Activated CD4-positive, alpha-beta T cell treated with anti-CD3 and anti-CD28 coated beads for 4 hours (primary cell): ENCODE measurements around the gene KIF3A.
"Not testable (repeated sequence)": the region's sequence is repeated elsewhere in the genome, so short reads cannot be mapped to it uniquely, and the experiment has no call there.

ENCODE experiments used
- DNase-seq, 2 donors: peaks; one replicate each; pipeline ENCODE4 v3.0.0-alpha.2; 2020

KIF3A gene

DNA sequence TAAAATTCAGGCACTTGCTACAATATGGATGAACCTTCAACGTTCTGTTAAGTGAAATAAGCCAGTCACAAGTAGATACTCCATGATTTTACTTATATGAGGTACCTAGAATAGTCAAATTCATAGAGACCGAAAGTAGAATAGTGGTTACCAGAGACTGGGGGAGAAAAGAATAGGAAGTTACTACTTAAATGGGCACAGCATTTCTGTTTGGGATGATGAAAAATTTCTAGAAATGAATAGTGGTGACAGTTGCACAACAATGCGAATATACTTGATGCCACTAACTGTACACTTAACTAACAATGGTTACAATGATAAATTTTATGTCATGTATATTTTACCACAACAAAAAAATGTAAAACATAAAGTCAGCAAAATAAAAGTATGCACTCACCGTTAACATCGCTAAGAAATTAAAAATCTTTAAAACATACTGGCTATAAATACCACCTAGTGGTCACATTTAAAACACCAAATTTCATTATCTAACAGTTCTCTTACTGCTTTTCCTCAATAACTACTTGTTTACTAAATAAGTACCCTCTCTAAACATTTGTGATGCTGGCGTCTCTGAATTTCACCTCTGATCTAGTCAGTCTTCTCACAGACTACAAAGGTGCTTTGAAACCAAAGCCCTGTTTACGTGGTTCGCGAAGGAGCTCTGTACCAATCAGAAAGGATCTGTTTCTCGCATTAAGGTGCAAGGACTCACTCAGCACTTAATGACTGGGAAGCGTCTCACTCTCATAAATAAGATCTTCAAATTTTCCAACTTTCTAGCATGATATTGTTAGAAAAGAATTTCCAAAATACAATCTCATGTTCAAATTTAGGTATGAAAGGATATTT, 22.7 kb downstream of the KIF3A start:
- DNase-seq, result no peak

DNA sequence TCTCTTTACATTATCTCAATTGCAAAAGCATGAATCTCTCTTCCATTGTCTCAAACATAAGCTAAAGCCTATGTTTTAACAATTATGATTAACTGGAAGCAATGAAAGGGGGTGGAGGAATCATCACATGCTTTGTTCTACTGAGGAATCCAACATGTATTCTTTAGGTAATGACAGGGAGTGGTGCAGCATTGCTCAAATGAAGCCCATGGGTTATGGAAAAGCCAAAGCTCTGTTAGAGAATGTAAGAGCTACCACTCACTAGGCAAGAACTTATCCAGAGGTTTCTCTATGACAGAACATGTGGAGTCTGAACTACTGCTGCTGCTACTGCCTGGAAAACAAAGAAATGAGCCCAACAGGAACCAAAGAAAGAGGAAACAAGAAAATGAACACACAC, 28.7 kb downstream of the KIF3A start:
- DNase-seq, result no peak

DNA sequence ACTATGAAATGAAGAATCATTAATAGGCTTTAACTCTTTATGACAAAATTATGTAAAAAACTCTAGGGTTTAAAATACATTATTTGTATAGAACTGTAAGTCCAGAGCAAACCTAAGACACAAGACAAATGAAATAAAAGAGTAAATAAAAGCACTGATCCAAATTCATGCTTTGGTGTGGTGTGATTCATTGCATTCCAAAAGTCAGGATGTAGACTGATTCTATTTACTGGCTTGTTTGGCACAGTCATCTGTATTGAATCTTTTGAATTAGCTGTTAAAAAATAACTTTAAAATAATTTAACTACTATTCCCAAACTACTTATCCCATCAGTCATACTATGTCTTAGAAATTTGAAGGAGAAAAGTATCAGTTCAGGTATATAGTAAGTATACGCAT, 32.5 kb downstream of the KIF3A start:
- DNase-seq, result no peak

DNA sequence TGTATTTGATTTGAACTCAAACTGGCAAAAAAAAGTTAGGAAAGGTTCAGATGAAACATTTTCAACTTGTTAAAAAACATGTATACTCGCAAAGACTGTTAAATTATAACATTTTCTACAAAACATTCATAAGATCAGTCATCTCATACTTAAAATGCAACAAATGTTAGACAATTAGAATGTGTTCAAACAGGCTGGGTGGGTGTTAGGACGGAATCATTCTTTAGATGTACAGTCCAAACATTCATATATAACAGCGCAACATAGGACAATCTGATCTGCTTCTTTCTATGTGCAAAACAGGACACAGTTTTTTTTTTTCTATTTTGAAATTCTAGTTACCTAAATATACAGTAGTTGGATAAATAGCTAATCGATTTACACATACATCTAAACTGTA, 41.4 kb downstream of the KIF3A start:
- no peak for DNase-seq

DNA sequence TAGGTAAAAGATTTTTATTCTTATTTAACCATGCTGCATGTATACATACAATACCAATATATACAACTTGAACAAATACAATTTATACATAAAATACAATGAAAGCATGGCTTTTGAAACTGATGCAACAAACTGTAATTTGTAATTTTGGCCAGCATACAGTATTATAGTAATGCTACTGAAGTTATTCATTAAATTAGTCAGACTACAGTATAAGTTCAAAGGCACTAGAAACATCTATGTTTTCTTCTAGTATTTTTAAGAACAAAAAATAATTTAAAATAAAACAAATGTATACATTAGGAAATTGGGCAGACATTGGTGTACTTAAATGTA, 44.7 kb downstream of the KIF3A start:
- DNase-seq, result no peak

DNA sequence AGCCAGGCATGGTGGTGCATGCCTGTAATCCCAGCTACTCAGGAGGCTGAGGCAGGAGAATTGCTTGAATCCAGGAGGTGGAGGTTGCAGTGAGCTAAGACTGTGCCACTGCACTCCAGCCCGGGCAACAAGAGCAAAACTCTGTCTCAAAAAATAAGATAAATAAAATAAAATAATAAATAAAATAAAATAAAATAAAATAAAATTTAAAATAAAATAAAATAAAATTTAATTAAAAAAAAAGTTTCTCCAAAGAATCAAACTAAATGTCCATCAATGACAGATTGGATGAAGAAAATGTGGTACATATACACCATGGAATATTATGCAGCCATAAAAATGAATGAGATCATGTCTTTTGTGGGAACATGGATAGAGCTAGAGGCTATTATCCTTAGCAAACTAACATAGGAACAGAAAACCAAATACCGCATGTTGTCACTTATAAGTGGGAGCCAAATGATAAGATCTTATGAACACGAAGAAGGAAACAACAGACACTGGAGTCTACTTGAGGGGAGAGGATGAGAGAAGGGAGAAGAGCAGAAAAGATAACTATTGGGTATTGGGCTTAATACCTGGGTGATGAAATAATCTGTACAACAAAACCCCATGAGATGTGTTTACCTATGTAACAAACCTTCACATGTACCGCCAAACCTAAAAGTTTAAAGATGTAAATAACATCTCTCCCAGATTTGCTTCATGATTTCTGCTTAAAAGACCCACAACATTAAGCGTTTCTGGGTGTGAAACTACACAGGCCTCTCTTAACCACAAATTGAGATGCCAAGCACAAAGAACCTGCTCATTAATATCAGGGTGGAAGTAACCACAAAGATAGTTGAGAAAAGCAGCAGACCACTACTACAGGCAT, 45.4 kb downstream of the KIF3A start:
- not testable (repeated sequence) for DNase-seq

DNA sequence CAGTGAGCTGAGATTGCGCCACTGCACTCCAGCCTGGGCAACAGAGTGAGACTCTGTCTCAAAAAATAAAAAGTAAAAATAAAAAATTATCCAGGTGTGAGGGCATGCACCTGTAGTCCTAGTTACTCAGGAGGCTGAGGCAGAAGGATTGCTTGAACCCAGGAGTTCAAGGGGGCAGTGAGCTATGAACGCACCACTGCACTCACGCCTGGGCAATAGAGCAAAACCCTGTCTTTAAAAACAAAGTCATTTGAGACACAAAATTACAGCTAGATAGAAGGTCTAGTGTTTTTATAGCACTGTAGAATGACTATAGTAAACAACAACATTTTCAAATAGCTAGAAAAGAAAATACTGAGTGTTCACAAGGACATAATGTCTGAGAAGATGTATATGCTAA, 47.2 kb downstream of the KIF3A start:
- DNase-seq, result no peak

DNA sequence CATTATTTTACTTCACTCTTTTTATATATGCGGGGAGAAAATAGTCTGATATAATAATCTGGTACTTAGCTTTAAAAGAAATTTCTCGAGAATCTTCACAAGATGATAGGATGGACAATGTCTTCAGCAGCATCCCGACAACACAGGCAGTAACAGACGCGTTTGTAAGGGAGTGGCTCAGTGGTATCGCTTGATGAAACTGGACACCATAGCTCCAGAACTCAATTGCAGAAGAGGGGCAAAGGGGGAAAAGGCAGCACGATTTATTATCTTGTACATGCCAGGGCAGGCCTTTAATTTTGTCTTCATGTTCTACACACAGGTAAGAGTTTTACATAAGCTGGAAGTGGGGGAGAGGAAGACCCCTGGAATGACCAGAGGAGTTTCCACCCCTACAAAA, 47.8 kb downstream of the KIF3A start:
- DNase-seq, result no peak

DNA sequence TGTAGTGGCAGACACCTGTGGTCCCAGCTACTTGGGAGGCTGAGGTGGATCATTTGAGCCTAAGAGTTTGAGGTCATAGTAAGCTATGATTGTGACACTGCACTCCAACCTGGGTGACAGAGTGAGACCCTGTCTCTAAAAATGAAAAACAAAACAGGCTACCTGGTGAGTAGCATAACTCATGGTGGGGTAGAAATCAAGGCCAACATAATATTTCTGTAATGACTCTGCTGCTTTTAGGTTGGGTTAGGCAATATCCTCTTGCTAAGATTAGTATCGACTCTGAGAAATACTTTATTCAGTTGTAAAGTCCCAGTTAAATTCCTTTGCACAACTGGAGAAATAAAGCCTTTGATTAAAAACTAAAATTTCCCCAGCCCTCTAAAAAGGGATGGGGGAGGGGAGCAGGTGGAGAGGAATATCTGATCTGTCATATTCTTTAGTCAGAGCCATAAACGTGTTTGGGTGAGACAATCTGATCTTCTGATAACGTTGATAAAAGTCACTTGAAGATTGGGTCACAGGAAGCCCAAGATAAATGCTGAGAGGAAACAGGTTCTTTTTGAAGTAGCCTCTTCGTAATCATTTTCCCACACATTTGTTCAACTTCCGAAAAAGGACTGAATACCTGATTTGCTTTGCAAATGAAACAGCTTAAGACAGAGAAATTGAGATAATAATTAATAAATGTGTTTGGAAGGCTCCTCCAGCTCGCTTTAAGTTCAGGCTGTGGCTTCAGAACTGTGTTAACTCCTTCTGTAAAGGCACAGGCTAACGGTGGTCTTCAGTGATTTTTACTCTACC, 48.6 kb downstream of the KIF3A start:
- DNase-seq, result peak; percentile 29 to 37

DNA sequence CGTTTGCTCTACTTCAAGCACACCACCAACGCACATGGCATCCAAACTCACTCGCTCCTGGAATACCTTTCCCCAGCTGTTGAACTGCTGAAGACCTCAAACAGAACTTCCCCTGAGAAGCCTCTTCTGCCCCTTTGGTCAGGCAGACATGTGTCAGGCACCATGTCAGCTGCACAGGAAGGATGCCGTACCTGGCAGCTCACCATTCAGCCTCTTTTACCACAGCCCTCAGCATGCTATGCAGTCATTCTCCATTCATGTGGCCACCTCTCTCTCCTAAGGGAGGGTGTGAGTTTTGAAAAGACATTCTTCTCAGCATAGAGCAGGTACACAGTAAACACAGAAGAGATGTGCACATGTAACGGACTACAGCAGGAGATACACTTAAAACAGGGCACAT, 49.4 kb downstream of the KIF3A start:
- DNase-seq, result peak in 1 of 2 donors; percentile 15

DNA sequence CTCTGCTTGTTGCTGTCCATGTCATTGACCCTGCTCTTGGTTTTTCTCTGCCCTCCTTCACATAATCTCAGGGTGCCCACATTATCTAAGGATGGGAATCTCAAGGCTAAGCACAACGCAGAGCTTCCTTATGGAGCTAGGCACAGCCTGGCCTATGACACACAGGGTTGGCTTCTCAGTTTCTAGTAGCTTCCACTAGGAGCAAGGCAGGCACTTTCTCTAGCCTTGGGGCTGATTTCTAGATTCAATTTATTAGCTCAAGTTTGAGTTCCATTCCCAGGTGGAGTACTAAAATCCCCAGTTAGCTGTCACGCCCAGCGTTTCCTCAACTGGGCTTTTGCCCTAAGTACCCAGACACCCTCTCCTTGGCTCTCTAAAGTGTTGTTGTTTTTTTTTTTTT, 51.2 kb downstream of the KIF3A start:
- DNase-seq, result no peak

DNA sequence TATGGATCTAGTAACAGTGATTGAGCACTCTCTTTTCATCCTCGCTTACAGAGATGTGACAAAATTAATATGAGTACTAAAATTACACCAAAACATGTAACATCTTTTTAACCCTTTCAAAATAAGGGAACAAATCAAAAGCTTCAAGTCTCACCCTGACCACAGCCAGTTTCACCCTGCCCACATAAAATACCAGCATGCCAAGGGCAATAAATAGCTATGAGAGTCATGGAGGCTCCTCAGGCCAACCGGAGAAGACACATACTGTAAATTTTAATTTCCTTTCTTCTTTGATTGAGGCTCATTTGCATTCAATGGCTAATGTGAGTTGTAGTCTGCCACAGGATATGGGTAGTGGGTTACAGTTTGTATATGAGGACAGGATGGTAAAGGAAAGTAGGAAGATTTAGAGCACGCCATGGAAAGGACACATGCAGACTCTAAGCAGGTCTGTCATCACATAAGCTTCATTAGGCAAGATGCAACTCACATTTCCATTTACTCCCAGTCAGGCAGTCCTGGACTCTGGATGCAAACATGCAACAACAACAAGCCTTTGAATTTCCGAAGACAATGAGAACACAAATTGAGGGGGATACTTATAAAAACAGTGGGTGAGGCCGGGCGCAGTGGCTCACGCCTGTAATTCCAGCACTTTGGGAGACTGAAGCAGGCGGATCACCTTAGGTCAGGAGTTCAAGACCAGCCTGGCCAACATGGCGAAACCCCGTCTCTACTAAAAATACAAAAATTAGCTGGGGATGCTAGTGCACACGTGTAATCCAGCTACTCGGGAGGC, 52.2 kb downstream of the KIF3A start:
- no peak for DNase-seq

DNA sequence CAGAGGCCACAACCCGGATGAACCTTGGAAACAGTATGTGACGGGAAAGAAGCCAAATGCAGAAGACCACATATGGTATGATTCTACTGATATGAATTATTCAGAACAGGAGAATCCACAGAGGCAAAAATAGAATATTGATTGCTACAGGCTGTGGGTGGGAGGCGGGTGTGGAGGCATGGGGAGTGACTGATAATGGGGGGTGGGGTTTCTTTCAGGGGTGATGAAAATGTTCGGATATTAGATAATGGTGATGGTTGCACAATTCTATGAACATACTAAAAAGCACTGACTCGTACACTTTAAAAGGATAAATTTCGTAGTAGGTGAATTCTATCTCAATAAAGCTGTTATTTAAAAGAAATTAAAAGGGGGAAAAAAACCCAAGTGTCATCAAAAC, 52.9 kb downstream of the KIF3A start:
- DNase-seq, result no peak

DNA sequence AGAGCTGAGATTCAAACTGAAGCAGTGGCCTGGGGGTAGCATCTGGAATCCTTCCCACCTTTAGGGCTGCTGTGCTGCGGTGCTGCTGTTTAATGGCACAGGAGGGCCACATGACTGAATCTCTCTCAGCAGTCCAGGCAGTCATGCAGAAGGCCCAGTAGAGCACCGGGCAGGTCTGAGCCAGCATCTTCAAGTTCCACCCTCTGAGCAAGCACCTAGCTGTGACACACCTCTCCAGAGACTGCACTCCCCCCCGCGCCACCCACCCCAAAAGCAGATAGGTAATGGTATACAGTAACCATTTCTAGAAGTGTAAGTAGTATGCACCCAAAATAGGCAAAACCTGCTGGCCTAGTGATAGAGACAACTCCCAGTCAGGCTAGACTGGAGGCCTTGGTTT, 55.4 kb downstream of the KIF3A start:
- DNase-seq, result no peak

DNA sequence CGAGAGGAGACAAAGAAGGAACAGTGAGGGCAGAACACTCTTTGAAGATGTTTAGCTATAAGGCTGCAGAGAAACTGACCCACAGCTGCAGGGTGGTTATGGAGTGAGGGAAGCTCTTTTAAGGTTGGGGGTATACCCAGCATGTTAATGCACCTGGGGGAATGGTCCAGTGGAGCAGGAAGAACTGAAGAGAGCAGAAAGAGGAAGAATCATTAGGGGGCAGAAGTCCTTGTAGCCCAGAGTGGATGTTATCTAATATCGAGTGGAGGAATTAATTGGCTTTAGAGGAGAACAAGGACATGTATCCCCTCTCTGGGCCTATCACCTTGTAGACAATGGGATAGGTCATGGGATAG, 55.9 kb downstream of the KIF3A start:
- no peak for DNase-seq

DNA sequence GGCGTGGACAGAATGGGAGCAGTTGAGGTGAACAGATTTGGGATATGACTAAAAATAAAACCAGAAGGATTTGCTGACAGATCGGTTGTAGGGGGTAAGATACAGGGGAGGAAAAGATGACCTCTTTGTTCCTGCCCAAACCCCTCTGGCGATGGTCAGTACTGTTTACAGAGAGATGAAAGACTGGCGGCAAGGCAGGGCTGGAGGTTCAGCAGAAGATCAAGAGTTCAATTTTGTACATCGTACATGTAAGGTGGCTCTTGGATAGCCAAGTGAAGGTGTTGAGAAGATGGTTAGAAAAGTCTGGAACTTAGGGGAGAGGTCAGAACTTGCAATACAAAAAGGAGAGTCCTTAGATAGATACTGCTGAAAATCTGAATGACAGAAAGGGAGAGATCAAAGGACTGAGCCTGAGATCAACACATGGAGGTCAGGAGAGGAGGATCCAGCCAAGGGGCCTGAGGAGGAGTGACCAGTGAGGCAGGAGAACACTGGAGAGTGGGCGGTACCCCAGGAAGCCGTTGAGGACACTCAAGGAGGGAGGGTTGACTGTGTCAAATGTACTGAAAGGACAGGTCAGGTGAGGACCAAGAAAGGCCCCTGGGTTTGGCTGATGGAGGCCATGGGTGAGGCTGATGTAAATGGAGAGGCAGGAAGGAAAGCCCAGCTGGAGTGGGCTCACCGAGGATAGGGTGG, 56.4 kb downstream of the KIF3A start:
- no peak for DNase-seq

DNA sequence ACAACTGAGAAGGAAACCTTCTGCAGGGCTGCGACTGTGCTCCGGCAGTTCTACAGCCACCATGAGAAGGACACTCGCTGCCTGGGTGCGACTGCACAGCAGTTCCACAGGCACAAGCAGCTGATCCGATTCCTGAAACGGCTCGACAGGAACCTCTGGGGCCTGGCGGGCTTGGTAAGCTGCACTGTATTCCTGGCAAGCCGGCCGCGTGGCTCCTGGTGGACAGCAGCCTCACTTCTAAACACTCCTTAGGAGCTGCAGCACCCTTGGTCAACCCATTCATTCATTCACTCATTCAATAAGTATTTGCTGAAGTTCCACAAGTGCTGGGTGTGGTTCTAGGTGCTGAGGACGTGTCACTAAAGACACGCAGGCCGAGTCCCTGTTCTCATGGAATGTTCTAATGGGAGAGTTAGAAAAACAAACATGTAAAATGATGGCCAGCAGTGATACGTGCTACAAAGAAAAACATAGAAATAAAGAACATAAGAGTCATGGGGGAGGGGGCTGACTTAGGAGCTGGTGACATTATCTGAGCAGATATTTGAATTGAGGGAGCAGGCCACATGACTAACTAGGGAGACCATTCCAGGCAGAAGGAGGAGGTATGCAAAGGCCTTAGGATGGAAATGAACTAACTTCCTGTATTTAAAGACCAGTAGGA, 57.5 kb downstream of the KIF3A start:
- no peak for DNase-seq

DNA sequence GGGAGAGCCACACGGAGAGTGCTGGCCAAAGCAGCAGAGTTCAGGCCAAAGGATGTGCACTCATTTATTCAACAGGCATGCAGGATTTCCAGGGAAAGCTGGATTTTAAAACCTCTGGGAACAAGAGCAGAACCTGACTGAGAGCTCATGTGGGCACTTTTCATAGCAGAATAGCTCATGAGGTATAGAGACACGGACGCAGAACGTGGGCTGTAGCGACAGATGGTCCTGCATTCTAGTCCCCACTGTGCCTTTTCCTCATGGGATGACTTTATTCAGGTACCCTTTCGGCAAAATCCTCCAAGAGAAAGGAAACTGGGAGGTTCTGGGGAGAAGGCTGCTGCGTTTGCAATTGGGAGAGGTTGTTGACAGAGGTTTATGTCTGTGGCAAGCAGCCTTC, 58.2 kb downstream of the KIF3A start:
- DNase-seq, result no peak

DNA sequence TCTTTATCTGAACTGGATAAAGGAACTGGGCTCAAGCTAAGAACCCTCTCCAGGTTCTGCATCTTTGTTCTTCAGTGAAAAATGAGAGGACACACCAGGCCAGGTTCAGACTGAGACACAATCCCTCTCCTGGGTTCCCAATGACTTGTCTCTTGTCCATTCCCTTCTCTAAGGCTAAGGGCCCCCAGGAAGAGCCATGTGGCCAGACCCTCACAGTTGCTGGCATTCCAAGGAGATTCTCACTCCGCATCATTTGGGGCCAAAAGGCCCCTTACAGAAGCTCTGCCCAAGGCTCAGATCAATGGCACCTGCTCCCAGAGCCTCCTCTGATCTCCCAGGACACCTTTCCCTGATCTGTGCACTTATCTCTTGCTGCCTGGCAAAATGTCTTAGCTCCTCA, 58.6 kb downstream of the KIF3A start:
- no peak for DNase-seq

DNA sequence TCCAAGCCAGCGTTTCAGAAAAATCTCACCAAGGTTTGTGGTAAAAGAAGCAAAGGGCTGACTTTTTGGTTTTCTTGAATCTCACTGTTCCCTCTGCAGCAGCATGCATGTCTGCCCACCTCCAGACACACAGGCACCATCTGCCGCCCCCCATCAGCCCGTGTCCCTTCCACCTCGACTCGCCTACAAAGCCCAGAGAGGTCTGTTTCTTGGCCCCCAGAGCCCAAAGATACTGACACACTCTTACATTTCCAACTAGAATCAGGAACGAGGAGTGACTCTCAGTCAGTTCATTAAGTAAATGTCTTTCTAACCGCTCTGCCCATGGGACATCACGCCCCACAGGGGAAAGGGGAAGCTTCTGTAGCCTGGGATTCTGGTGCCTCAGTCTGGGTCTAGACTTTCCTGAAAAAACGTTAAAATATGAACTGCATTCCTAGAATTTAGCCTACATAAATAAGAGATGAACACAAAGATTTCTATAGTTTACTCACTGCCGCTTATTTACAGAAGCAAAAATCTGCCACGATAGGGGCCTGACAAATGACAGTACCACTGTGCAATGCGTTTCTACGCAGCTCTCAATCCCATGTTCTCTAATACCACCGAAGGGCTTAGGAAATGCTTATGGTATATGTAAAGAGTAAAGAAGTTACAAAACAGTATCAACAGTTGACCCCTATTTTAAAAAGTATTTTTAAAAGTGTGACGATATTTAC, 59.5 kb downstream of the KIF3A start:
- DNase-seq, result no peak

DNA sequence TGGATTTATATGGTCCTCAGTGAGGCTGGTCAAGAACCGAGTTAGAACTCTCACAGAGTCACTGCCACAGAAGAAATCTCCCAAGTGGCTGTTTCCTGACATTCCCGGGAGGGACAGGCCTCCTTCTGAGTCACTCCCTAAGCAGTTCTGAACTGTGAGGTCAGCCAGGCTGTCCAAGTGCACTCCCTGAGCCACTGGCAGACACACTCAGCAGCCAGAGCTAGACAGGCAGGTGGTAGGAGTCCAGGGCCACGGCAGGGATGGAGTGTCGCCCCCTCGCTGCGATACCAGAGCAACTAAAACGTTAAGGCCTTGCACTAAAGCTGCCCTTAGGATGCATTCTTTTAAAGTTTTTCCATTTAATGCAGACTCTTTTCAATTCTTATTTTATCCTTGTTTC, 60.2 kb downstream of the KIF3A start:
- DNase-seq, result no peak
